Tibial artery (tissue), 4 donors: ENCODE measurements around the gene CREB3L4.

Source experiments
- DNase-seq, 2 donors: peaks; one replicate each; pipeline ENCODE4 v3.0.0-alpha.2; 2019
- H3K27ac ChIP-seq, 2 donors: fragments of 200-600 bp; sonication (generic) in 1 of 2; 1 replicate in 1 of 2; 2 replicates in 1 of 2; pipeline ENCODE4 v1.5.1; 2018 to 2019; ENCODE audit warnings: mild to moderate bottlenecking in 1 of 2
- H3K27me3 ChIP-seq, 2 donors: fragments of 200-600 bp; sonication (generic) in 1 of 2; one replicate each; pipeline versions ENCODE4 v1.5.1 to v1.6.0; 2016 to 2019
- H3K36me3 ChIP-seq, 3 donors: fragments of 200-600 bp; sonication (generic) in 2 of 3; one replicate each; pipeline ENCODE4 v1.5.1; 2016 to 2019; ENCODE audit warnings: mild to moderate bottlenecking in 2 of 3
- H3K4me1 ChIP-seq, 4 donors: fragments of 200-600 bp; sonication (generic) in 2 of 4; 1 replicate in 3 of 4; 2 replicates in 1 of 4; pipeline ENCODE4 v1.5.1; 2016 to 2019
- H3K4me3 ChIP-seq, 2 donors: fragments of 200-600 bp; sonication (generic) in 1 of 2; 1 replicate in 1 of 2; 2 replicates in 1 of 2; pipeline ENCODE4 v1.5.1; 2018 to 2019; ENCODE audit warnings: mild to moderate bottlenecking in 2 of 2
- H3K9me3 ChIP-seq, 3 donors: fragments of 200-600 bp; sonication (generic) in 1 of 3; one replicate each; pipeline ENCODE4 v1.5.1; 2016 to 2019
- intact Hi-C: fragments of 100-400 bp; cut with DNase I; formaldehyde crosslinking; loops from one replicate; pipeline ENCODE4 v1.15.0; 2023; ENCODE audit warnings: low total_unique reads
- TF ChIP-seq, protein P1 (sequence below), 2 experiments: fragments of 200-600 bp in 1 of 2; fragments of 450-650 bp in 1 of 2; IDR thresholded peaks; one replicate each; pipeline ENCODE4 v1.5.1; 2017 to 2019; ENCODE audit warnings: antibody characterized with exemption in 2 of 2, mild to moderate bottlenecking in 1 of 2, moderate library complexity in 1 of 2

CREB3L4 gene

GRCh38 chr1:153968972-153969371 lies 1.3 kb downstream of the CREB3L4 start:
- intact Hi-C loops, result no loop called here
- TF ChIP-seq, protein P1, sequence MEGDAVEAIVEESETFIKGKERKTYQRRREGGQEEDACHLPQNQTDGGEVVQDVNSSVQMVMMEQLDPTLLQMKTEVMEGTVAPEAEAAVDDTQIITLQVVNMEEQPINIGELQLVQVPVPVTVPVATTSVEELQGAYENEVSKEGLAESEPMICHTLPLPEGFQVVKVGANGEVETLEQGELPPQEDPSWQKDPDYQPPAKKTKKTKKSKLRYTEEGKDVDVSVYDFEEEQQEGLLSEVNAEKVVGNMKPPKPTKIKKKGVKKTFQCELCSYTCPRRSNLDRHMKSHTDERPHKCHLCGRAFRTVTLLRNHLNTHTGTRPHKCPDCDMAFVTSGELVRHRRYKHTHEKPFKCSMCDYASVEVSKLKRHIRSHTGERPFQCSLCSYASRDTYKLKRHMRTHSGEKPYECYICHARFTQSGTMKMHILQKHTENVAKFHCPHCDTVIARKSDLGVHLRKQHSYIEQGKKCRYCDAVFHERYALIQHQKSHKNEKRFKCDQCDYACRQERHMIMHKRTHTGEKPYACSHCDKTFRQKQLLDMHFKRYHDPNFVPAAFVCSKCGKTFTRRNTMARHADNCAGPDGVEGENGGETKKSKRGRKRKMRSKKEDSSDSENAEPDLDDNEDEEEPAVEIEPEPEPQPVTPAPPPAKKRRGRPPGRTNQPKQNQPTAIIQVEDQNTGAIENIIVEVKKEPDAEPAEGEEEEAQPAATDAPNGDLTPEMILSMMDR (IDR thresholded peaks at IDR 0.05), result no peak
- no peak overlapping the region for H3K27ac ChIP-seq
- no peaks in the 10 kb centered on the region for H3K27me3 ChIP-seq
- H3K4me1 ChIP-seq, result peaks cover 0 to 41% (median 25%) of the 10 kb centered on the region in 4 donors
- H3K9me3 ChIP-seq, result no peaks in the 10 kb centered on the region
- no peak for DNase-seq
- no peak overlapping the region for H3K4me3 ChIP-seq
- H3K36me3 ChIP-seq, result peaks cover under 1 to 18% (median 6%) of the 10 kb centered on the region in 3 donors

DNA sequence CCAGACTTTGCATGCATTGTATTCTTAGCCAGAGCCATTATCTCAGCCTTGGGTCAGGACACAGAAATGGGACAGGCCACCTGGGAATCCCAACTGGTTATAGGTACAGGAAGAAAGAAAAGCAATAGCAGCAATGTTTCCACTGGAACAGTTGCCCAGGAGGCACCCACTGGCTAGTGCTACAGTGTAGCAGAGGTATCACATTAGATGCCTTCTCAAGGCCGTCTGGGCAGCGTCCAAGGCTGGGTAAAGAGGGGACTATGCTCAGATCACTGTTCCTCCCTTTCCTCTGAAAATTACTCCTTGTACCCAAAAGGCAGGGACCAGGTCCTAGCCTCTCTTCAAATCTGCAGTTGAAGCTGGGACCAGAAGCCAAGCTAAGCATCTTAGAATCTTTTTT lies 2.6 kb downstream of the CREB3L4 start:
- no peak for DNase-seq
- Histone ChIP-seq H3K9me3 (no peaks in the 10 kb centered on the region), H3K4me1 (peaks cover 0 to 28% (median 17%) of the 10 kb centered on the region in 4 donors), H3K27ac (no peak overlapping the region), H3K36me3 (peaks cover 14 to 32% (median 19%) of the 10 kb centered on the region in 3 donors), H3K4me3 (no peak overlapping the region), H3K27me3 (no peaks in the 10 kb centered on the region)
- intact Hi-C loops, result loop anchor here (10.0 kb wide), 1 partner anchor 46 kb away; the partner anchor contains the start of gene GATAD2B
- TF ChIP-seq, protein P1 (IDR thresholded peaks at IDR 0.05), result no peak

- Histone ChIP-seq H3K36me3 (peaks cover 14 to 40% (median 28%) of the 10 kb centered on the region in 3 donors), H3K27ac (no peak overlapping the region), H3K4me1 (peaks cover 0 to 30% (median 20%) of the 10 kb centered on the region in 4 donors), H3K4me3 (no peak overlapping the region), H3K9me3 (no peaks in the 10 kb centered on the region), H3K27me3 (no peaks in the 10 kb centered on the region)
- TF ChIP-seq, protein P1 (IDR thresholded peaks at IDR 0.05), result no peak
- DNase-seq, result no peak
- intact Hi-C loops, result loop anchor here (10.0 kb wide), 1 partner anchor 48 kb away; the partner anchor contains the start of gene GATAD2B
These were observed 5.4 kb downstream of the CREB3L4 start for GRCh38 chr1:153973071-153973470.

DNA sequence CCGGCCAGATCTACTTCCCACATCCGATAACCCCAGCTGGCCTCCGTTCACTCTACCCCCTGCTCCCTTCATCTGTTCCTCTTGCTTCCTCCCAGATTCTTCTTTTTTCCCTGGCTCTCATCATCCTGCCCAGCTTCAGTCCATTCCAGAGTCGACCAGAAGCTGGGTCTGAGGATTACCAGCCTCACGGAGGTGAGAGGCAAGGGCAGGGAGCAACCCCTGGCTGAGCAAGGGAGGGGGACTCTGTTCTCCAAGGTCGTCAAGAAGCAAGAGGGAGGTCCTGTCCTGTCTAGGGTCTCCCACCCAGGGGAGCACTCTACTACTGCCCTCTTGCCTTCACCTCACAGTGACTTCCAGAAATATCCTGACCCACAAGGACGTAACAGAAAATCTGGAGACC lies 5.8 kb downstream of the CREB3L4 start:
- Histone ChIP-seq H3K4me3 (no peak overlapping the region), H3K27ac (no peak overlapping the region), H3K36me3 (peaks cover 14 to 40% (median 28%) of the 10 kb centered on the region in 3 donors), H3K9me3 (no peaks in the 10 kb centered on the region), H3K27me3 (no peaks in the 10 kb centered on the region), H3K4me1 (peaks cover 0 to 30% (median 17%) of the 10 kb centered on the region in 4 donors)
- intact Hi-C loops, result loop anchor here (10.0 kb wide), 1 partner anchor 49 kb away; the partner anchor contains the start of gene GATAD2B
- no peak for DNase-seq
- TF ChIP-seq, protein P1 (IDR thresholded peaks at IDR 0.05), result no peak

DNA sequence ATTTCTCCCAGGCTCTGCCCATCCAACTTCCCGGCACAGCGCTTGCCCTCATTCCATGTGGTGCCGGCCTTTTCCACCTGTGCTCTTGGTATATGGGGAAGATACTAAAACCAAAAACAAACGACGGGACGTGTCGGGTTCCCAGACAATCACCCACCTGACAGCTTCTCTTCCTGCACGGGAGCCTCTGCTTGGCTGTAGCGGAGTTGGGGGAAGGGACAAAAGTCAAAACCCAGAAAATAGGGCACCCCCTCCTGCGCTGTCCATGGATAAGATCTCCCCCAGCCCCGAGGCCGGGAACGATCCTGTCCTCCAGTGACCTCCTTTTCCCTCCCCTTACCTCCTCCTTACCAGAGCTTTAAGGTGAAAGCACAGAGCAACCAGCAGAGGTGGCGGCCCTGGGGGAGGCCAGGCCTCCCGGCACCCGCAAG lies 9.1 kb downstream of the CREB3L4 start:
- Histone ChIP-seq H3K4me3 (peak overlapping the region; percentile 95 to 99), H3K9me3 (no peaks in the 10 kb centered on the region), H3K4me1 (peaks cover 0 to 23% (median 16%) of the 10 kb centered on the region in 4 donors), H3K27me3 (no peaks in the 10 kb centered on the region), H3K27ac (peak overlapping the region; percentile 95 to 97), H3K36me3 (peaks cover 14 to 59% (median 34%) of the 10 kb centered on the region in 3 donors)
- DNase-seq, result no peak
- TF ChIP-seq, protein P1 (IDR thresholded peaks at IDR 0.05), result no peak
- intact Hi-C loops, result loop anchor here (10.0 kb wide), 1 partner anchor 52 kb away; the partner anchor contains the start of gene GATAD2B
